Globus pallidus (tissue), 1 donor: Measurements from ENCODE around the gene C17orf50.

ENCODE experiments used
- DNase-seq: peaks from one replicate; pipeline ENCODE4 v3.0.0-alpha.2; 2015; ENCODE audit warnings: low spot score

The C17orf50 gene

GRCh38 chr17:35760587-35760986 lies at the start of gene C17orf50:
C17orf50 (plus strand) TSS chr17:35760887; CDS start chr17:35760942, 55 bp downstream.
- no peak for DNase-seq

GRCh38 chr17:35710950-35711349 lies 49.7 kb upstream of the C17orf50 start:
- no peak for DNase-seq

GRCh38 chr17:35713069-35713728 lies 47.5 kb upstream of the C17orf50 start:
- no peak for DNase-seq

GRCh38 chr17:35714988-35715387 lies 45.7 kb upstream of the C17orf50 start:
- no peak for DNase-seq

- DNase-seq: no peak
Measured at GRCh38 chr17:35715416-35715815, 45.3 kb upstream of the C17orf50 start.

GRCh38 chr17:35716173-35716572 lies 44.5 kb upstream of the C17orf50 start:
- no peak for DNase-seq

- no peak for DNase-seq
Measured at GRCh38 chr17:35716897-35717465, 43.7 kb upstream of the C17orf50 start.

DNA sequence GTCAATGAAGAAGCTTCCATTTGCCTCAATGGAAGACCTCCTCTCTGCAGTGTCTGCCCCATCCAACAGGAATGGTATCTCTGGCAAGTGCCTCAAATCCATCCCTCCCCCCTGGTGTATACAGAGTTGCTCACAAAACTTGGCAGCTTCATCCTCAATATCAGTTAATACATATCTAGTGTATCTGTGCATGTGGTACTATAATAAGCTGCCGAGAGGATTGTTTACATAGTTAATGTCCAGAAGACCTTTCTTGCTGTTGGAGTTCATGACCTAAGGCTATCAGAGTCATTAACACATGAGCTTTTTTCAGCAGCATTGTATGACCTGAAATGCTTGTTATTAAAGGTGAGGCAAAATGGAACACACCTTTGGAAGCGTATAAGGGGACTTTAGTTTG lies 43.2 kb upstream of the C17orf50 start:
- DNase-seq: no peak

GRCh38 chr17:35723735-35724134 lies 37.0 kb upstream of the C17orf50 start:
- no peak for DNase-seq

DNA sequence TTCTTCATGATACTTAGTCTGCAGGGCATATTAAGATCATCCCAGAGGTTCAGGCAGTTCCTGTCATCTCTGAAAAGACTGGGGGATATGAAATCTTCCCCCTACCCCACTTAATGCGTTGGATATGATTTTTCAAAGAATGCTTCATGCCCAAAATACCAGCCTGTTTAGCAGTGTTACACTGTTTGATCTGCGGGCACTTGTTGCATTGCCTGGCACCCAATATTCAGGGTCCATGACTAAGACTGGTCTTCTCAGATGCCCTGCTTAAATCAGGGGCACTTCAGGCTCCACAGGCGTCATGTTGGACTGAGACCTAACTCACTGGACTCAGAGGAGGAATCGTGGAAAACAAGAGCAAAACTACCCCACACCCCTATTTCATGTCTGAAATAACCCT lies 35.6 kb upstream of the C17orf50 start:
- DNase-seq: no peak

GRCh38 chr17:35725802-35726126 lies 34.9 kb upstream of the C17orf50 start:
- DNase-seq: no peak

GRCh38 chr17:35726127-35726952 lies 34.3 kb upstream of the C17orf50 start:
- DNase-seq: no peak

GRCh38 chr17:35726953-35727460 lies 33.7 kb upstream of the C17orf50 start:
- no peak for DNase-seq

DNA sequence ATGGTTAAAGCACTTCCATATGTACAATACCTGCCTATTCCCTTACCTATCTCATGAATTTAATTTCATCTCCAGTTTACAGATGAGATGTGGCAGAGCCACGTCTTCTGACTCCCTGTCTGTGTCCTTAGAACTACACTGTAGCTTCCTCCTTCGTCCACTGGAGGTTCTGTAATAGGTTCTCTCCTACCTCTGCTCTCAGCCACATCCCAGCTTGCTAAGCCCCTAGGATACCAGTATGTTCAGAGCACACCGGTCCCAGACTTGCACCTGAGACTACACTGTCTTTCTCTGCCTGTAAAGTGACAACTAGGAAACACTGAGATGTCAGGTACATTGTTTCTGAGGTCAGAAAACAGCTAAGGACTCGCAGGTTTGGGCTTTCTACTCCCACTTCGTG lies 33.1 kb upstream of the C17orf50 start:
- no peak for DNase-seq

GRCh38 chr17:35728551-35728950 lies 32.1 kb upstream of the C17orf50 start:
- DNase-seq: no peak

DNA sequence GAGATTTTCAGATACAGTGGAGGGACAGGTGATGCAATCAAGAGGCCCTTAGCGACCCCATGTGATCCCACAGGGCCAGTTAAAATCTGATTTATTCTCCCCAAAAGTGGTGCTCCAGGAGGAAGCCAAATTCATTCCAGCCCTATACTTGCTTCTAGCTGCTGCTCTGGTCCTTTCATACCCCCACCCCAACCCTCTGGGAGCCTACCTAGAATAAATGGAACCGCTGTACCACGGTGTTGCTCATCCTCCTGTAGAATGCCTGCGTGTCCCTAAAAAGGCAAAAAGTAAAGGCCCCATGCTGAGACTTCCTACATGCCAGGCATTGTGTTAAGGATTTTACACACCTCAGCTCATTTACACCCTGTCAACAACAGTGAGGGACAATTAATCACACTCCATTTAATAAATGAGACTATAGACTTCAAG lies 31.3 kb upstream of the C17orf50 start:
- DNase-seq: no peak

GRCh38 chr17:35730400-35731005 lies 30.2 kb upstream of the C17orf50 start:
- no peak for DNase-seq

DNA sequence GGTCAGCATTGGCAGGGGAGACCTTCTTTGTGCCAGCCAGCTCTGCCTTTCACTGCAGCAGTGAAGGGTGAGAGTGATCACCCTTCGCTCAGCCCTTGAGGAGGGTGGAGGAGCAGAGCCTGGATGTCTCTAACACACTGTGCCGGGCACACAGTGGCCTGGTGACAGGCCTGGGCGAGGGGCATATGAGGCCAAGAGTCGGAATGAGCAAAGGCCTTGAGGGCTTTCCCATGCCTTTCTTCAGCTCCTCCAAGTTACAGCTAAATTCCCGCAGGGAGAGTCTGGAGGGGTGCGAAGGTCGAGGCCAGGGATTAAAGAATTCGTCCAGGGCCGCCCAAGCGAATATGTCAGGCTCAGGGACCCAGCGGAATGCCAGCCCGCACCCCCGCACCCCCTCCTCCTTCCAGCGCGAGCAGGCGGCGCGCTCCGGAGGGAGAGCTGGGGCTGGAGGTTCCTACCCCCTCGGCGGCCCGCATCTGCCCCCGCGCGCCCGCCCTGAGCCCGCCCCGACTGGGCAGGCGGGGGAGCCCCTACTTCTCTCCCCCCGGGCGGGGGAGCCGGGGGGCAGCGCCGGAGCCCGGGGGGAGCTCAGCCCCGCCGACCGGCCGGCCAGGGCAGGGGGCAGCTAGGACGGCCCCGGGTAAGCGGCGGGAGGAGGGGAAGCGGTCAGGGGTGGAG lies 29.3 kb upstream of the C17orf50 start, which contains the start of gene RASL10B:
RASL10B (plus strand) TSS at position 401 of the 678 bp plus-strand sequence. CDS start 3,546 bp downstream, outside the sequence.
- DNase-seq: peak; percentile 37

- DNase-seq: no peak
Measured at GRCh38 chr17:35731917-35732805, 28.5 kb upstream of the C17orf50 start.

GRCh38 chr17:35732806-35733136 lies 27.9 kb upstream of the C17orf50 start:
- DNase-seq: no peak

DNA sequence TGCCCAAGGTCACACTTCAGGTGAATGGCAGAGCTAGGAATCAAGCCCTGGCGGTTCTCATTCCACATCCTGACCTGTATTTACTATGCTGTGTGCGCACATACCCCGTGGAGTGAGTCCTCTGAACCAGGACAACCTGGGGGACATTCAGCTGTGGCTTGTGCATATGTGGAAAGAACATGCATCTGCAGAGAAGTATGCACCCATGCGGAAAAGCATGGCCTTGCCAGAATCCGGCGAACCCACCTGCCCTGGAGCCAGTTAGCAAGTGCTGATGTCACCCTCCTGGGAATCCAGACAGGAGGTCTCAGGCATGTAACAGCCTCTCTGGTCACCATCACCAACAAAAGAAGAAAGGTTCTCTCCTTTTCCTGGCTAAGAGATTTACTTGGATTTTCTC lies 27.3 kb upstream of the C17orf50 start:
- no peak for DNase-seq
